TTC549 (cell line): ENCODE results near the gene OR11H7.
"Not testable (repeated sequence)": the region's sequence is repeated elsewhere in the genome, so short reads cannot be mapped to it uniquely, and the experiment has no call there.

ENCODE experiments used
- FAIRE-seq: peaks from 2 replicates; lab custom pipeline; 2012; peaks lifted over from hg19 to GRCh38; lab: Jason Lieb, UNC

Gene OR11H7

DNA sequence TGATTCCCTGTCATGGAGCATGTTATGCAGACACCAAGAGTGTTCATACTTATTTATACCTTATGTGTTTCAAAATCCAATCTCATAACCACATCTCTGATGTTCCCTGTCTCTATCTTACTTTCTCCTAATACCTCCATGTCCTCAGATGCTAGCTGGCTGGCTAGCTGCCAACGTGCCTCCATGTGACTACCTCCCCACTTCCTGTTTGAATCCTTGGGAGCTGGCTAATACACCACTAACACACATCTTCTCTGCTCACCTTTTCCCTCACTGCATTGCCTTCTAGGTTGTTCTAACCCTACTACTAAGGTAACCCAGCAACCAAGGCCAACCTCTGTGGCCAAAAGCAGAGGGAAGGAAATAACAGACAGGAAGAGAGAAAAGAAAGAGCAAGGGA, 49.6 kb downstream of the OR11H7 start:
- no peak for FAIRE-seq

DNA sequence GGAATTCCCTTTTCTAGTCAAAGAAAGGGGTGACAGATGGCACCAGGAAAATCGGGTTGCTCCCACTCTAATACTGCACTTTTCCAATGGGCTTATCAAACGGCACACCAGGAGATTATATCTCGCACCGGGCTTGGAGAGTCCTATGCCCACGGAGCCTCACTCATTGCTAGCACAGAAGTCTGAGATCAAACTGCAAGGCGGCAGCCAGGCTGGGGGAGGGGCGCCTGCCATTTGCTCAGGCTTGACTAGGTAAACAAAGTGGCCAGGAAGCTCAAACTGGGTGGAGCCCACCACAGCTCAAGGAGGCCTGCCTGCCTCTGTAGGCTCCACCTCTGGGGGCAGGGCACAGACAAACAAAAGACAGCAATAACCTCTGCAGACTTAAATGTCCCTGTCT, 51.5 kb downstream of the OR11H7 start:
- FAIRE-seq: not testable (repeated sequence)
